ENCODE data around the gene MTMR2.

Gene MTMR2

GRCh38 chr11:95850137-95850536 is 73.8 kb downstream of the MTMR2 start (continued):
- TF ChIP-seq, protein P1, sequence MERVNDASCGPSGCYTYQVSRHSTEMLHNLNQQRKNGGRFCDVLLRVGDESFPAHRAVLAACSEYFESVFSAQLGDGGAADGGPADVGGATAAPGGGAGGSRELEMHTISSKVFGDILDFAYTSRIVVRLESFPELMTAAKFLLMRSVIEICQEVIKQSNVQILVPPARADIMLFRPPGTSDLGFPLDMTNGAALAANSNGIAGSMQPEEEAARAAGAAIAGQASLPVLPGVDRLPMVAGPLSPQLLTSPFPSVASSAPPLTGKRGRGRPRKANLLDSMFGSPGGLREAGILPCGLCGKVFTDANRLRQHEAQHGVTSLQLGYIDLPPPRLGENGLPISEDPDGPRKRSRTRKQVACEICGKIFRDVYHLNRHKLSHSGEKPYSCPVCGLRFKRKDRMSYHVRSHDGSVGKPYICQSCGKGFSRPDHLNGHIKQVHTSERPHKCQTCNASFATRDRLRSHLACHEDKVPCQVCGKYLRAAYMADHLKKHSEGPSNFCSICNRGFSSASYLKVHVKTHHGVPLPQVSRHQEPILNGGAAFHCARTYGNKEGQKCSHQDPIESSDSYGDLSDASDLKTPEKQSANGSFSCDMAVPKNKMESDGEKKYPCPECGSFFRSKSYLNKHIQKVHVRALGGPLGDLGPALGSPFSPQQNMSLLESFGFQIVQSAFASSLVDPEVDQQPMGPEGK (CRISPR knock-in tag; IDR thresholded peaks at IDR 0.05; ENCODE audit: borderline replicate concordance) = no peak
- TF ChIP-seq RARB (CRISPR knock-in tag; IDR thresholded peaks at IDR 0.05) = no peak
- TF ChIP-seq CSRNP3 (CRISPR knock-in tag; IDR thresholded peaks at IDR 0.05) = no peak
- TF ChIP-seq GLIS3 (CRISPR knock-in tag; IDR thresholded peaks at IDR 0.05) = no peak
- TF ChIP-seq ZFP3 (CRISPR knock-in tag; IDR thresholded peaks at IDR 0.05) = no peak
- TF ChIP-seq OSR1 (CRISPR knock-in tag; IDR thresholded peaks at IDR 0.05) = no peak
- TF ChIP-seq TOX (CRISPR knock-in tag; IDR thresholded peaks at IDR 0.05; ENCODE audit: borderline replicate concordance) = no peak
- no peak for TF ChIP-seq SNAI2 (CRISPR knock-in tag; IDR thresholded peaks at IDR 0.05)

- TF ChIP-seq SNAI2 (CRISPR knock-in tag; IDR thresholded peaks at IDR 0.05) = no peak
- TF ChIP-seq TOX (CRISPR knock-in tag; IDR thresholded peaks at IDR 0.05; ENCODE audit: borderline replicate concordance) = no peak
- no peak for TF ChIP-seq PPARA (CRISPR knock-in tag; IDR thresholded peaks at IDR 0.05; ENCODE audit: borderline replicate concordance)
- TF ChIP-seq BACH2 (CRISPR knock-in tag; IDR thresholded peaks at IDR 0.05; ENCODE audit: borderline replicate concordance) = no peak
- TF ChIP-seq ZNF8 (CRISPR knock-in tag; IDR thresholded peaks at IDR 0.05) = no peak
- TF ChIP-seq ZNF70 (CRISPR knock-in tag; IDR thresholded peaks at IDR 0.05) = no peak
- TF ChIP-seq RARB (CRISPR knock-in tag; IDR thresholded peaks at IDR 0.05) = no peak
- TF ChIP-seq TSHZ2 (CRISPR knock-in tag; IDR thresholded peaks at IDR 0.05) = no peak
- TF ChIP-seq ARNTL (CRISPR knock-in tag; IDR thresholded peaks at IDR 0.05; ENCODE audit: borderline replicate concordance, low read depth) = no peak
- TF ChIP-seq TCF4 (CRISPR knock-in tag; IDR thresholded peaks at IDR 0.05; ENCODE audit: borderline replicate concordance) = no peak
- TF ChIP-seq, protein P2, sequence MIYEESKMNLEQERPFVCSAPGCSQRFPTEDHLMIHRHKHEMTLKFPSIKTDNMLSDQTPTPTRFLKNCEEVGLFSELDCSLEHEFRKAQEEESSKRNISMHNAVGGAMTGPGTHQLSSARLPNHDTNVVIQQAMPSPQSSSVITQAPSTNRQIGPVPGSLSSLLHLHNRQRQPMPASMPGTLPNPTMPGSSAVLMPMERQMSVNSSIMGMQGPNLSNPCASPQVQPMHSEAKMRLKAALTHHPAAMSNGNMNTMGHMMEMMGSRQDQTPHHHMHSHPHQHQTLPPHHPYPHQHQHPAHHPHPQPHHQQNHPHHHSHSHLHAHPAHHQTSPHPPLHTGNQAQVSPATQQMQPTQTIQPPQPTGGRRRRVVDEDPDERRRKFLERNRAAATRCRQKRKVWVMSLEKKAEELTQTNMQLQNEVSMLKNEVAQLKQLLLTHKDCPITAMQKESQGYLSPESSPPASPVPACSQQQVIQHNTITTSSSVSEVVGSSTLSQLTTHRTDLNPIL (CRISPR knock-in tag; IDR thresholded peaks at IDR 0.05; ENCODE audit: low read depth) = no peak
- TF ChIP-seq CSDC2 (CRISPR knock-in tag; IDR thresholded peaks at IDR 0.05) = no peak
- ATAC-seq = peak; percentile 98
These were observed 74.7 kb downstream of the MTMR2 start for GRCh38 chr11:95849087-95849825.

GRCh38 chr11:95845167-95845566 is 78.7 kb downstream of the MTMR2 start:
- ATAC-seq = no peak
- TF ChIP-seq ZC3H10 (CRISPR knock-in tag; IDR thresholded peaks at IDR 0.05) = no peak
- TF ChIP-seq TCF4 (CRISPR knock-in tag; IDR thresholded peaks at IDR 0.05; ENCODE audit: borderline replicate concordance) = no peak
- no peak for TF ChIP-seq GLIS3 (CRISPR knock-in tag; IDR thresholded peaks at IDR 0.05)
- TF ChIP-seq OSR1 (CRISPR knock-in tag; IDR thresholded peaks at IDR 0.05) = no peak
- TF ChIP-seq POU6F1 (CRISPR knock-in tag; IDR thresholded peaks at IDR 0.05; ENCODE audit: borderline replicate concordance, low read depth) = no peak
- no peak for TF ChIP-seq RARB (CRISPR knock-in tag; IDR thresholded peaks at IDR 0.05)
- TF ChIP-seq PPARA (CRISPR knock-in tag; IDR thresholded peaks at IDR 0.05; ENCODE audit: borderline replicate concordance) = no peak
- no peak for TF ChIP-seq ZFP3 (CRISPR knock-in tag; IDR thresholded peaks at IDR 0.05)
